GM20431 (cell line): ENCODE results near the gene BCL10.
"Not testable (repeated sequence)": the region's sequence is repeated elsewhere in the genome, so short reads cannot be mapped to it uniquely, and the experiment has no call there.

ENCODE experiments used
- in situ Hi-C: fragments of 300-500 bp; cut with MseI, MboI; formaldehyde crosslinking; loops from one replicate; pipeline ENCODE4 v1.15.0; 2020; ENCODE audit warnings: low sequenced_read_pairs; ENCODE audit not compliant: unreplicated experiment

The BCL10 gene

GRCh38 chr1:85274969-85275453, 1.4 kb downstream of the BCL10 start:
- in situ Hi-C loops: no loop called here

GRCh38 chr1:85273397-85273796, 3.0 kb downstream of the BCL10 start:
- in situ Hi-C loops: no loop called here

- in situ Hi-C loops: no loop called here
Measured at GRCh38 chr1:85268801-85269585, 7.4 kb downstream of the BCL10 start.

- in situ Hi-C loops: no loop called here
Measured at GRCh38 chr1:85267313-85267712, 9.1 kb downstream of the BCL10 start.

- in situ Hi-C loops: no loop called here
Measured at GRCh38 chr1:85264150-85264549, 12.3 kb downstream of the BCL10 start.

- in situ Hi-C loops: no loop called here
Measured at GRCh38 chr1:85262985-85263384, 13.4 kb downstream of the BCL10 start.

GRCh38 chr1:85259912-85260274, 16.5 kb downstream of the BCL10 start:
- in situ Hi-C loops: loop anchor here (10.0 kb wide), 1 partner anchor 315 kb away; no protein-coding TSS in a partner anchor

GRCh38 chr1:85259118-85259911, 17.1 kb downstream of the BCL10 start, which contains the start of gene C1orf52:
TSS of gene C1orf52 (minus strand) at chr1:85259662. CDS start at chr1:85259633, 29 bp downstream.
- in situ Hi-C loops: loop anchor here (10.0 kb wide), 1 partner anchor 315 kb away; no protein-coding TSS in a partner anchor

GRCh38 chr1:85258536-85259117, 17.8 kb downstream of the BCL10 start:
- in situ Hi-C loops: loop anchor here (10.0 kb wide), 1 partner anchor 314 kb away; no protein-coding TSS in a partner anchor

GRCh38 chr1:85249042-85249441, 27.4 kb downstream of the BCL10 start:
- in situ Hi-C loops: not testable (repeated sequence)

- in situ Hi-C loops: no loop called here
Measured at GRCh38 chr1:85245891-85246290, 30.5 kb downstream of the BCL10 start.

- in situ Hi-C loops: no loop called here
Measured at GRCh38 chr1:85245456-85245855, 31.0 kb downstream of the BCL10 start.

- in situ Hi-C loops: no loop called here
Measured at GRCh38 chr1:85244271-85245061, 32.0 kb downstream of the BCL10 start.

GRCh38 chr1:85243372-85243771, 33.1 kb downstream of the BCL10 start:
- in situ Hi-C loops: no loop called here

- in situ Hi-C loops: no loop called here
Measured at GRCh38 chr1:85240643-85241042, 35.8 kb downstream of the BCL10 start.

- in situ Hi-C loops: no loop called here
Measured at GRCh38 chr1:85240174-85240601, 36.2 kb downstream of the BCL10 start.

- in situ Hi-C loops: no loop called here
Measured at GRCh38 chr1:85237613-85238012, 38.8 kb downstream of the BCL10 start.

- in situ Hi-C loops: no loop called here
Measured at GRCh38 chr1:85230305-85230977, 46.0 kb downstream of the BCL10 start.

- in situ Hi-C loops: no loop called here
Measured at GRCh38 chr1:85229574-85230097, 46.8 kb downstream of the BCL10 start.
